OCI-LY3 (cell line): ENCODE data around the gene DIP2C.
A peak's percentile ranks its signal among the peaks of the same experiment; 100 is the strongest.

ENCODE experiments used
- H2AFZ ChIP-seq: fragments of 200-600, 300-600 bp; shearing (Covaris generic); 2 replicates; pipeline ENCODE4 v1.6.0; 2014; ENCODE audit warnings: antibody characterized with exemption, low read depth, low read length
- H3K27ac ChIP-seq: fragments of 200-600, 300-600 bp; sonication (generic); 2 replicates; pipeline ENCODE4 v1.5.1; 2014; ENCODE audit warnings: mild to moderate bottlenecking, low read length, moderate library complexity, mixed read lengths
- H3K27me3 ChIP-seq: fragments of 200-600, 300-600 bp; sonication (generic); 2 replicates; pipeline ENCODE4 v1.6.1; 2014; ENCODE audit warnings: low read depth, low read length, mixed read lengths
- H3K36me3 ChIP-seq: fragments of 200-600, 300-600 bp; sonication (generic); replicated peaks from 2 replicates; pipeline ENCODE3; 2014; ENCODE audit warnings: low read depth, low read length, mixed read lengths
- H3K4me1 ChIP-seq: fragments of 300-600, 200-600 bp; sonication (generic); 2 replicates; pipeline ENCODE4 v1.6.1; 2014; ENCODE audit warnings: low read length, mixed read lengths
- H3K4me2 ChIP-seq: fragments of 200-600, 300-600 bp; sonication (generic); 2 replicates; pipeline ENCODE4 v1.6.1; 2014; ENCODE audit warnings: low read length, mixed read lengths
- H3K4me3 ChIP-seq: fragments of 300-600, 200-600 bp; sonication (generic); 2 replicates; pipeline ENCODE4 v1.5.1; 2014; ENCODE audit warnings: antibody characterized with exemption, mild to moderate bottlenecking, low read length, moderate library complexity
- H3K79me2 ChIP-seq: fragments of 300-600, 200-600 bp; shearing (Covaris generic); 2 replicates; pipeline ENCODE4 v1.6.1; 2014; ENCODE audit warnings: mild to moderate bottlenecking, low read length, mixed read lengths
- H3K9ac ChIP-seq: fragments of 300-600, 200-600 bp; shearing (Covaris generic); 2 replicates; pipeline ENCODE4 v1.6.0; 2014; ENCODE audit warnings: mild to moderate bottlenecking, low read length, moderate library complexity
- H3K9me3 ChIP-seq: fragments of 200-600, 300-600 bp; shearing (Covaris generic); 2 replicates; pipeline ENCODE4 v1.6.1; 2014; ENCODE audit warnings: low read length, mixed read lengths; ENCODE audit not compliant: insufficient read depth
- H4K20me1 ChIP-seq: fragments of 200-600, 300-600 bp; sonication (generic); 2 replicates; pipeline ENCODE4 v1.6.1; 2016; ENCODE audit warnings: low read length, mixed read lengths; ENCODE audit not compliant: insufficient read depth
- EZH2phosphoT487 ChIP-seq: fragments of 200-600 bp; shearing (Covaris generic); IDR thresholded peaks from 2 replicates; pipeline ENCODE4 v1.6.1; 2018; ENCODE audit warnings: antibody characterized with exemption, mixed run types, low read depth
- TF ChIP-seq, protein P1 (sequence below): fragments of 200-600, 300-600 bp; sonication (generic); IDR thresholded peaks from 2 replicates; pipeline ENCODE4 v1.5.1; 2014; ENCODE audit warnings: antibody characterized with exemption, low read length, low read depth

The DIP2C gene

DNA sequence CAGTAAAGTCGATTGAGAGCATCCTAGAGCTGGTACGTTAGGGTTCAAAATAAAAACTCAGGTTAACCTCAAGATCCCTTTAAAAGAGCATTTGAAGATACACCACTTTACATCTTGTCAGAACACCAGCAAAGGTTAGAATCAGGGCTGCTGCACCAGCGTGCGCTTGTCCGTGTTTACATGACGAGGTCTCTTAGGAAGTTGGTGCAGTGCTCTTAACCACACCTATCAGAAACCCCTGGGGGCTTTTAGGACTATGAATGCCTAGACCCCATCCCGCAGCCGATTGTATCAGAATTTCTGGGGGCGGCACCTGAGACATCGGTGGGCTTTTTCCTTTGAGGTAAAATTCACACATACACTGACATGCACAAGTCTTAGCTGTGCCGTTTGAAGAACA, 456.6 kb downstream of the DIP2C start:
- Histone ChIP-seq H3K9me3 (no peaks in the 10 kb centered on the region), H4K20me1 (no peaks in the 10 kb centered on the region), H3K27ac (no peak overlapping the region), H3K36me3 (no peaks in the 10 kb centered on the region), H3K9ac (no peak overlapping the region), H3K79me2 (no peaks in the 10 kb centered on the region), H3K27me3 (no peaks in the 10 kb centered on the region), H3K4me2 (no peak overlapping the region), H2AFZ (no peak overlapping the region), H3K4me3 (no peak overlapping the region), H3K4me1 (no peaks in the 10 kb centered on the region)
- no peak for TF ChIP-seq EZH2phosphoT487

DNA sequence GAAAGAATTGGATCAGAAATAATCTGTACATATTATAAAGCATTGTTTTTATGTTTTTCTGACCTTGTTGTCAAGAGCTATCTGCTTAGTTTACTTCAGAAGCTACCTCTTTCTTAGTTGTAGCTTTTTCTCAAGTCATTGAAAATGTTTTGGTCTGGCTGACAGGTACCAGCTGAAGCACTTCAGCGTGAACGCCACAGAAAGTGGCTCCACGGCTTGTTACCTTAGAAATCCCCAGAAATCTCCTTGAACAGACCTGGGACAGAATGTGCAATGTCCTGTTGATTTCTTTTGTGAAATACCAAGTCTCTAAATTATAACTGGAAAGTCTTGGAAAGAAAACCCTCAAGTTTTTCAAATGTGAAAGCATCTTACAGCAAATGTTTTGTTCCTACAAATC, 457.4 kb downstream of the DIP2C start:
- H3K4me2 ChIP-seq, result no peak overlapping the region
- no peak overlapping the region for H3K4me3 ChIP-seq
- H3K27me3 ChIP-seq, result no peaks in the 10 kb centered on the region
- H4K20me1 ChIP-seq, result no peaks in the 10 kb centered on the region
- no peaks in the 10 kb centered on the region for H3K9me3 ChIP-seq
- TF ChIP-seq, protein P1, sequence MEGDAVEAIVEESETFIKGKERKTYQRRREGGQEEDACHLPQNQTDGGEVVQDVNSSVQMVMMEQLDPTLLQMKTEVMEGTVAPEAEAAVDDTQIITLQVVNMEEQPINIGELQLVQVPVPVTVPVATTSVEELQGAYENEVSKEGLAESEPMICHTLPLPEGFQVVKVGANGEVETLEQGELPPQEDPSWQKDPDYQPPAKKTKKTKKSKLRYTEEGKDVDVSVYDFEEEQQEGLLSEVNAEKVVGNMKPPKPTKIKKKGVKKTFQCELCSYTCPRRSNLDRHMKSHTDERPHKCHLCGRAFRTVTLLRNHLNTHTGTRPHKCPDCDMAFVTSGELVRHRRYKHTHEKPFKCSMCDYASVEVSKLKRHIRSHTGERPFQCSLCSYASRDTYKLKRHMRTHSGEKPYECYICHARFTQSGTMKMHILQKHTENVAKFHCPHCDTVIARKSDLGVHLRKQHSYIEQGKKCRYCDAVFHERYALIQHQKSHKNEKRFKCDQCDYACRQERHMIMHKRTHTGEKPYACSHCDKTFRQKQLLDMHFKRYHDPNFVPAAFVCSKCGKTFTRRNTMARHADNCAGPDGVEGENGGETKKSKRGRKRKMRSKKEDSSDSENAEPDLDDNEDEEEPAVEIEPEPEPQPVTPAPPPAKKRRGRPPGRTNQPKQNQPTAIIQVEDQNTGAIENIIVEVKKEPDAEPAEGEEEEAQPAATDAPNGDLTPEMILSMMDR, result no peak
- no peak for TF ChIP-seq EZH2phosphoT487
- no peaks in the 10 kb centered on the region for H3K4me1 ChIP-seq
- no peak overlapping the region for H3K27ac ChIP-seq
- H3K9ac ChIP-seq, result no peak overlapping the region
- H3K79me2 ChIP-seq, result no peaks in the 10 kb centered on the region
- no peak overlapping the region for H2AFZ ChIP-seq
- no peaks in the 10 kb centered on the region for H3K36me3 ChIP-seq

DNA sequence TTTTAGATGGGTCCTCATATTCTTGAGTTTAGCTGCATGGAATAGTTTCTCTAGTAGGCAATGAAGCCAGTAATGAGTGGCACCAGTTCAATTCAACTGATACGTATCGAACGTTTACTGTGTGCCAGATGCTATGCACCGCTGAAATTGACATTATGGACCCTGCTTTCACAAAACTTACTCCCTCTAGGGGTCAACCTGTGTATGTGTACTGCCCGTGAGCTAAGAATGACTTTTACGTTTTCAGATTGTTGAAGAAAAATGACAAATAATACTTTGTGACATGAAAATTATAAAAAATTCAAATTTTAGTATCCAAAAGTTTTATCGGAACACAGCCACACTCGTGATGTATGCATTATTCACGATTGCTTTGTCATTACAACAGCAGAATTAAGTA, 458.7 kb downstream of the DIP2C start:
- H3K4me3 ChIP-seq, result no peak overlapping the region
- no peak for TF ChIP-seq EZH2phosphoT487
- TF ChIP-seq, protein P1, result peak; percentile 42

DNA sequence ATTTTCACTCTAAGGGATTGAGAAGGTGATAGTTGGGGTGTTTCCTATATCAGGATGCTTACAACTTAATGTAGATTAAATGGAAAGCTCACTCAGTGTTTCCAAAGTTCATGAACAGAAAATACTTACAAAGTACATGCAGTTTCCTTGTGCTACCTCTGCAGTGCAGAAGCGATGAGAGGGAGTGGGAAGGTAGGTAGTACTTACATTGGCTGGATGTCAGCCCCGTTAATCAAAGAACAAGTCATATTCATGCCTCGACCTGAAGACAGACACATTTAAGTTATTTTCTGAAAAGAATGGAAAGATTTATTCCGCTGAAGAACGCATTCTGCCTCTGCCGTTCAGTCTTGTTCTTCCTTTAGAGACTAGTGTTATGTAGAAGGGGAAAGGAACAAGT, 461.1 kb downstream of the DIP2C start:
- Histone ChIP-seq H3K36me3 (no peaks in the 10 kb centered on the region), H3K4me1 (0 out of 2 replicates have a peak, but pooled peaks cover 3% of the 10 kb centered on the region), H3K27ac (no peak overlapping the region), H2AFZ (no peak overlapping the region), H4K20me1 (no peaks in the 10 kb centered on the region), H3K79me2 (no peaks in the 10 kb centered on the region), H3K9ac (no peak overlapping the region), H3K4me3 (no peak overlapping the region), H3K4me2 (no peak overlapping the region), H3K9me3 (no peaks in the 10 kb centered on the region), H3K27me3 (no peaks in the 10 kb centered on the region)
- TF ChIP-seq, protein P1, result no peak
- TF ChIP-seq EZH2phosphoT487, result no peak

More for the DNA sequence above, 458.7 kb downstream of the DIP2C start:
- Histone ChIP-seq H3K36me3 (no peaks in the 10 kb centered on the region), H3K27ac (no peak overlapping the region), H3K79me2 (no peaks in the 10 kb centered on the region), H4K20me1 (no peaks in the 10 kb centered on the region), H3K9ac (no peak overlapping the region), H2AFZ (no peak overlapping the region), H3K4me1 (no peaks in the 10 kb centered on the region), H3K9me3 (no peaks in the 10 kb centered on the region), H3K27me3 (no peaks in the 10 kb centered on the region), H3K4me2 (no peak overlapping the region)

DNA sequence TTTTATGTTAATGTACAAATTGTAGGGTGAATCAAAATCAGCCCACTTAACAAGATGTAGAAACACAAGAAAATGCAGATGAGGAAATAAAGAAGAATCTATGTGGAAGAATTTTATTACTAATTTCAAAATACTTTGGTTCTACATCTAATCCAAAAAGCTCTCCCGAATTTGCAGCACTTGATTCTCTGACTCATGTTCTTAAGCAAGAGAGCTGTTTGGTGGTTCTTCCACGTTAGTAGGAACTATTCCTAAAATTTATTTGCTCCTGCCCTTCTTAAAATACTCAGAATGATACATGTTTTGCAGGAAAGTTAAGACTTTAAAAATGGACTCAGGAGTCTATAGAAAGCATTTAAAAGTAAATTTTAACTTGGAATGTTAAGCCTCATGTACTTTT, 462.5 kb downstream of the DIP2C start:
- H2AFZ ChIP-seq, result no peak overlapping the region
- no peaks in the 10 kb centered on the region for H3K27me3 ChIP-seq

More for the DNA sequence above, 462.5 kb downstream of the DIP2C start:
- Histone ChIP-seq H3K9me3 (no peaks in the 10 kb centered on the region), H4K20me1 (no peaks in the 10 kb centered on the region), H3K4me1 (0 out of 2 replicates have a peak, but pooled peaks cover 3% of the 10 kb centered on the region), H3K4me2 (no peak overlapping the region), H3K36me3 (no peaks in the 10 kb centered on the region), H3K79me2 (no peaks in the 10 kb centered on the region), H3K4me3 (no peak overlapping the region), H3K27ac (no peak overlapping the region), H3K9ac (no peak overlapping the region)
- TF ChIP-seq, protein P1, result no peak
- no peak for TF ChIP-seq EZH2phosphoT487
